ENCODE measurements around the gene SERPINI1. TPM values are rescaled to one million over a fixed set of nuclear protein-coding genes. Genes with fewer than 3 reads are reported as not detected.

The SERPINI1 gene
- polyA plus RNA-seq, 3 donors from 2014 or later: 19.3 to 25.2 (median 19.3) TPM

DNA sequence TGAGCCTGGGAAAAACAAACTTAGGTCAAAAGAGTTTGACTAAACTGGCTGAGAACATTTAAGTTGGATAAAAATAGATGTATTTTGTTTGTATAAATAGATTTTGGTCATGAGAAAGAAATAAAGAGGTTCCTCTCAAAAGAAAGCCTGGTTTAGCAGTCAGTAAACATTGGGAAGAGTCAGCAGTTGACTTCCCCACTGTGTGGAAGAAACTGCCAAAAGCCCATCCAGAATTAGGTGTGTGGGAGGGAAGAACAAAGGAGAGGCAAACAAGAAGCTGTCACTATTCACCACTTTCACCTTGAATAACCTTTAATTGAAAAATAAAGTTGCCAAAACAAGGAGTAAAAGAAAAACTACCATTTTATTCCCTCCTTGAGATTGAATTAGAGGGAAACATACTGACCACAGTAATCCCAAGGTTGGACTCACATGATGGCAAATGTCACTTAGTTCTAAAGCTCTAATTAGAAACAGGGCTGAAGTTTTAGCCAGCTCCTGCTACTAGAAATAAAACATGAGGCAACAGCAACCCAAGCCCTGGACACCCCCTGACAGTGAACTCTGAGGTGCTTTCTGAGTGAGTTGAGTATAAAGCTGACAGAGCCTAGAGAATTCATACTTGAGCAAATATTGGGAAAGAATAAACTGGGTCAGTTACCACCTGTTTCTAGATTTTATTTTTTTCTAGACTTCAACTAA lies 139.3 kb downstream of the SERPINI1 start:
- Mint-ChIP-seq H3K4me1 (no peaks in the 10 kb centered on the region), H3K27me3 (ENCODE audit: low read depth in 3 of 3) (peaks cover 0 to 5% (median 0%) of the 10 kb centered on the region in 3 donors), H3K36me3 (no peaks in the 10 kb centered on the region), H3K9me3 (peaks cover 0 to 1% (median 0%) of the 10 kb centered on the region in 6 donors), H3K27ac (no peak overlapping the region), H3K4me3 (no peak overlapping the region)
- no peak for DNase-seq

Other genes starting within 250 kb of the SERPINI1 start
- gene WDR49, start 81.8 kb upstream of the SERPINI1 start, polyA plus RNA-seq: under 1 TPM in 1 of 3 donors, not detected in 2; 0.21 TPM
- gene PDCD10, start 829 bp upstream of the SERPINI1 start, polyA plus RNA-seq: 100 to 1,000 TPM in 2 of 3 donors, 10 to 100 TPM in 1; 93.4 to 126 (median 106) TPM